GM21737 (cell line): ENCODE results near the gene CD44.

Experiments
- ATAC-seq: cut with Tn5 transposase; IDR thresholded peaks from one replicate; pipeline ENCODE4 v1.9.1; 2021; ENCODE audit warnings: mild to moderate bottlenecking, moderate library complexity; ENCODE audit not compliant: unreplicated experiment

Gene CD44

DNA sequence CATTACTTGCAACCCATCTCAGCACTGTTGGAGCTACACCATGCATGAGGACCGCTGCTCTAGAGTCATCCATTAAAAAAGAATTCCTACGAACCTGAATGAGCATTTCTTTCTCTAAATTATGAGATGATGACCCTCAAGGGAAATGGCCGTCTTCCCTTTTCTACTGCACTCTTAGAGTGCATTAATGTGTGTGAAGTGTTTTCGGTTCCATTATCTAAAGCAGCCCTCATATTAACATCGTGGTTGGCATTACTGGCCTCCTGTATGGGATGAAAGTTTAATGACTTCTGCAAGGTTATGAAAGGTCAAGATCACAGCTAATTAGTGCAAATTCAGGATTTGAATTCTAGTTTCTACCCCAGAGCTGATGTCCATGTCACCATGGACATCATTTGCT is 16.7 kb downstream of the CD44 start:
- no peak for ATAC-seq

DNA sequence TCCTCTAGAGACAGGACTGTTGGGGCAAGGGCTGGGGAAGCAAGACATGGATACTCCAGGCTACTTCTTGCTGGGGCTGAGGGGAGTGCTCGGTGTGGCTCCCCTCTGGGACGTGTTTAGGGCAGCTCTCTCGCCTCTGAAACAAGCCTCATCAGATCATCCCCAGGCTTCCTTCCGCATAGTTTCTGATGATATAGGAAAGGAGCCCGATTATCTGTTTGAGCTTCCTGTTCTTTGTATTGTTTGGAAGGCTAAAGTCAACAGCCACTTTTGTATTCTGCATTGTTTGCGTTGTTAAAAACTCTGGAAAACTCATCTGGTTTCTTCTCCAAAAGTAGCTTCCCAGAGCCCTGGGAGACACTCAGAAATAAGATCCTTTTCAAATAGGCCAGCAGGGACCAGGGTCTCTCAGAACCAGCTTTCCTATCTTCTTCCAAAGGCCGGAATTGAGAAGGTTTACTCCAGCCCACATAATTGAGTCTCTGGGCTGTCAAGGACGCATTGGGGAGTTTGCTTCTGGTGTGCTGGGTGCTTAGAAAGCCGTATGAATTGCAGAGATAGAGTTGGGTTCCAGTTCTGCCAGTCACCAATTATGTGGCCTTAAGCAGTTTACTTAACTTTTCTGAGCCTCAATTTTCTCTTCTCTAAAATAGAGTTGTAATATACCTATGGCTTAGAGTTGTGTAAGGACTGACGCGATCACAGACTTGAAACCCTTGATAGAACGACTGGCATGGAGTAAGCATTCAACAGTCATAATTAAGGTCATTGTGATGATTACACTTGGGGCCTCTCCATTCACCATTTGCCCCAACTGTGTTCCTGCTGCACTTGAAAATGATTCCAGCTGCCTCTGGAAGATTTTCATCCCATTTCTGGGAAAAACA is 19.1 kb downstream of the CD44 start:
- ATAC-seq = no peak

DNA sequence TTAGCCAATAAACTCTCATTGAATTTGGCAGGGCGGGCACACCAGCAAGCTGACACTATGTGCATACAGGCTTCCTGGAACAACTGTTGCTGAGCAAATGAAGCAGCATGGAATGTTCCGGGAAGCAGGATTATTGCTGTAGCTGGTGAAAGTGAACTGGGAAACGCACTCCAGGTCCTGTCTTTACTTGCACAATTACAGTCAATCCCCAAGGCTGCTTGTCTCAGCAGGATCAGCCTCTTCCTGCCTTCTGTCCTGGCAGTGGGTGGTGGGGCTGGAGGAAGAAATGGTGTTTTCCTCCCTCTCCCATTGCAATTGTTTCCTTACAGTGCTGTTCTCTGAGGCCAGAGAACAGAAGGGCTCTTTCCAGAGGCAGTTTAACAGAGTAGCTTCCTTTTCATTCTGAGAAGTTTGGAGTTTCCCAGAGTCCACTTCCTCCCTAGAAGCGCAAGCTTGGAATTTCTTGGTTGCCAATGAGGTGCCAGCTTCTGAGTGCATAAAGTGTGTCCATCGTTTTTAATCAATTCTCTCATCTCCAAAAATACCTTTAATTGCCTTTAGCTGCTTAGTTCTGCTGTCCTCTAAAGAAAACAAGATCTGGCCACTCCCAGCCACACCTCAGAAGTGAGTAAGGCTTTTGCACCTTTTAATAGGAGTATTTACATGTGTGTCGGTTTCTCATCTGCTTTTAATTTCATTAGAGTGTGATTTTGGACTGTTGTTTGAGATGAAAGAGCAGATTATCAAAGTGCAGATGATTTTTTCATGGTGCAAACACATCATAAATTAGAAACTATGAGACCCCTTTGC is 19.9 kb downstream of the CD44 start:
- ATAC-seq = no peak

DNA sequence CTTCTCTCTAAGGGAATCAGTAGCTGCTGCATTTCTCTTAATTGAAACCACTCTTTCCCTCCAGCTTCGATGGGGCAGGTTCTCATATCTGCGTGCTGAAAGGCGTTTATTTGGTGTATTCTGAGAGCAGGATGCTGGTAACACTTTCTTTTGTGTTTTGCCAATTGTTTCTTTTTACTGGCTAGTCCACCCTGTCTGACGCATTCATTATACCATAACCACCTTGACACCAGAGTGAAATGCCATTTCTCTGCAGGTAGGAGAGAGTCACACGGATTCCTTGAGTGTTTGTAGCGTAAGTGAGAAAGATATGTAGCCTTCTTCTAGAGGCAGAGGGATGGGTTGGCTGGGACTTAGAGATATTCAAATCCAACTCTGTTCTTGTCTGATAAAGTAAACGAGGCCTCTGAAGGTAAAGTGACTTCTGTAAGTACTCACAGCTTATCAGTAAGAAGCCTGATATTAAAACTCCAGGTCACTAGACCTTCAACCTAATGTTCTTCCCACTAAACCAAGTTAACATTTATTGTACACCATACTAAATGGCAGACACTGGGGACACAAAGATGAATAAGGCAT is 21.4 kb downstream of the CD44 start:
- no peak for ATAC-seq

DNA sequence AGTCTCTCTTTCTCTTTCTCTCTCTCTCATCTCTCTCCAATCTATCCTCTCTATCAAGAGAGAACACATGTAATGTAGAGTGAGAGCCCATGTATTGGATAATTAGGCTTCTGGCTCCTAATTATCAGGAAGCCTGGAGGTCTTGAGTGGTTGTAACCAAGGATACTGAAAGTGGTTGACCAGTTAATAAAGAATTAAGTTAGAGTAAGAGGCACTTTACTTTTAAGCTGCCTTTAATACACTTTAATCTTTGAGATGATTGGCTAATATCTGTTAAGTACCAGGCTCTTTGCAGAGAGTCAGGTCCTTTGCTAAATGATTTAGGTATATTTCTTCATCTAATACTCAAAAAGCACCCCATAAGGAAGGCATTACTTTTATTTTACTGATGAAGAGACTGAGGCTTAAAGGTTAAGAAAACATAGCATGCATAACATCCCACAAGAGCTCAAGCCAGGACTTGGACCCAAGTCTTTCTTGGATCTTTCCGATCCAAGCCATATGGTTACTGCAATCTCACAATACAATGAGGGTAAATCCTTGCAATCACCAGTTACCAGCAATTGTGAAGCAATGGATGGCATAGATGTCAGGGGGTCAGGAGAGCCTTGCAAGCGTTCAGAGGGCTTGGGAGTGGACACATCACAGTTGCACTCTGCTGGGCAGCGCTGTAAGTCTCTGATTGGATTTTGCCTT is 22.1 kb downstream of the CD44 start:
- ATAC-seq = no peak

DNA sequence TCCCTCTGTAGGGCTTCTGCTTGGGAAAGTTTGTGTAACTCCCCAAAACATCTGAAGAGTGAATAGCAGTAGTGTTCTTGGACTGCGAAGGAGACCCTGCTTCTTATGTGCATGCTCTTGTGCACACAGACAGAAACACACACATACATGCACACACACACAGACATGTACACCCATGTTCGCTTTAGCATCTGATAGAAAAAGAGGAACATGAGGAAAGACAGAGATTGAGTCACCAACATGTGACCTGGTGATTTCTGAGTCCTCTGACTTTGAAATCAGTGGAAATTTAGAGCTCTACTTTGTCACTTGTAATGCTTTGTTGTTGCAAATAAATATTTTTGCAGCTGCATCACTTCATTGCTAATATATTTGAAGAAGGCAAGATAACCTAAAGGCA is 23.8 kb downstream of the CD44 start:
- no peak for ATAC-seq

DNA sequence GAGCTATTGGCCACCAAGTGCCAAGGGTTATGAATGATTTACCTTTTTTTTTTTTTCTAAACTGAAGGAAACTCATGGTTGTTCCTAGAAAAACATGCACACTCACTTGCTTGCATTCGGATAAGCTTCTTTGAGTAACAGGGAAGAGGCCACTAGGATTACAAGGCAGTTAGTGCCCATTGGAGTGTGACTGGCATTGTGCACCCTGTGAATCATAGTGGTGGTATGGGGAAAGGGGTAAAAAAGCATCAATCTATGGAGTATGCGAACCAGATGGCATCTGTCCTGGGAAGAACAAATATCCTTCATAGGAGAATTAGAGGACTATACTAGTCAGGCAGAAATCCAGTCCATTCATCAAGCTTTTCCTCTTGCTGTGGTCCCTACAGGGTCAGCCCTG is 24.2 kb downstream of the CD44 start:
- no peak for ATAC-seq

DNA sequence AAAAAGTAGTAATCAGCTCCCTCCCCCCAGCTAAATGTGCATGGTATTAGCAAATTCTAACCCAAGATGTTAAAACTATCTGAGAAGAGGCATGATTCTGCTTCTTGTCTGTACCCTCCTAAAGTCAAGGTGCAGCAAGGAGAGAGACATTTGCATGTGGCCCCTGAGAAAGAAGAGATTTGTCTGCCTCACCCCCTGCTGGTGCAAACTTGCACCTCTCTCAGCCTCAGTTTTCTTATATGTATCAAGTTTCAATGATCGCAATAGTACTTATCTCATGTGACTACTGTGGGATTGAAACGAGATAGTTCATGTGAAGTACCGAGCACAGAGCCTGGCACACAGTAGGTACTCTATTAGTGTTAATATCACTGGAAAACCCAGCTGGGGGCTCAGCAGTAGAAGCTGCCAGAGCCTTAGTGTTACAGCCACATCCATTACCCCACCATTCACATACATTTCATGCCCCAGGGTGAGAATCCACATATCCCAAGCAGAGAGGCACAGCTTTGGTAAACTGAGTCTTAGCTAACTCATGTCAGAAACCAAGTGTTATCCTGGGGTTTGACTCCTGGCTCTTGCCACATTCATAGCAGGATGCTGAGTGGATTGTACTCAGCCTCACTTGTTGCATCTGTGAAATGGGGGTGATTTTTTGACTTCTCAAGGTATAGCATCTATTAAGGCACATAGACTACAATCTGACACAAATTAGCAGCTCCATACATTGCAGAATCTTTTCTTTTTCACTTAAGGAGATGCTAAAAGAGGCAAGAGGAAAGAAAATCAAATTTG is 24.9 kb downstream of the CD44 start:
- no peak for ATAC-seq

DNA sequence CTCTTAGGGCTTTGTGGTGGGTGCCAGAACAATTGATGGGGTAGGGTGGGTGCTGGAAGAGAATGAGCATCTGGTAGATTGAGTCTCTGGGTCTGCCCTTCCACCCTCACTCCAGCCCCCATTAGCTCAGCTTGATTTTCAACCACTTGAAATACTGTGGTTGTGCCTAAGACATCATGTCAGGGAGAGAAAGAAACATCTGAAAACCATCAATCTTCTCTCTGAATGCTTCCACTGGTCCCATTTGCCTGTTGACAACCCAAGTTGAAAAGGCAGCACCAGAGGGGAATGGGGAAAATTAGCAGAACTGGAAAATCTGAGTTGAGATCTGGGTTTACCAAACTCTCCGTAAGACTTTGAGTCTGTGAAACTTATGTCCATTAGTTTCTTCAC is 26.1 kb downstream of the CD44 start:
- ATAC-seq = no peak

DNA sequence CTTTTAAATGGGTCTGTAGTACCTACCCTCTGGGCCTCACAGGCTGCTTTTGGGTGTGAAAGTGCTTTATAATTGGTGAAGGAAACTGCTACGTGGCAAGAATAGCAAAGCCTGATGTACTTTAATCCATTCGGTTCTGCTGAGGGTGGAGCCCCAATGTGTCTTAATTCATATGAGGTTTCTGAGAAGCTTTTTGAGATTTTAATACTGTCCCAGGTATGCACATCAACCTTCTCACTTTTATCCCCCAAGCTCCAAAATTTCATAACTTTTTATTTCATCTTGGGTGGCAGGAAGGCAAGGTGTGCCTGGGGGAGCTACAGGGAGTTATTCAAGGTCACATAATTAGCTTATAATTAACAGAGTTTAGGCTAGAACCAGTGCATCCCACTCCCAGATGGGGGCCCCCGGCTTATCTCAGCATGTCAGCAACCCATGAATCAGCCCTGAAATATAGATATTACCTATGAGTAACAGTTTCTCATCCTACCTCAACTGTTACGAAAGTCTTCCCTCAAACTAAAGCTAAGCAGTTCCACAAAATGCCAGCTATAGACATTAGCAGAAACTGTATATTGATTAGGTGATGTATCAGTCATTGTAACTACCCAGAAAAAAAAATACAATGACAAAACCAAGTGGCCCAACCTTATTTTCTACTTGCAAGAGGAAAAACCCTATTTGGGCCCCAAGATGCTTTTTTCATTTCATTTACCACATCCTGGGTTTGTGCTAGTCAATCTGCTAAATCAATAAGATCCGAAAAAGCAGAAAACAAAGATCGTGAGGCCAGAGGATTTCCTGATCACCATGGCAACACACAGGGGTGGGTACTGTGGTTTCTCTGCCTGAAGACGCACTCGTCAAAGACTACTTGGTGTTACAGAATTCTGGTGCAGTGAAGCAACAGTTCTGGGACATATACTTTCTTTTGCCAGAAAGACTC is 26.7 kb downstream of the CD44 start:
- ATAC-seq = peak; percentile 84

DNA sequence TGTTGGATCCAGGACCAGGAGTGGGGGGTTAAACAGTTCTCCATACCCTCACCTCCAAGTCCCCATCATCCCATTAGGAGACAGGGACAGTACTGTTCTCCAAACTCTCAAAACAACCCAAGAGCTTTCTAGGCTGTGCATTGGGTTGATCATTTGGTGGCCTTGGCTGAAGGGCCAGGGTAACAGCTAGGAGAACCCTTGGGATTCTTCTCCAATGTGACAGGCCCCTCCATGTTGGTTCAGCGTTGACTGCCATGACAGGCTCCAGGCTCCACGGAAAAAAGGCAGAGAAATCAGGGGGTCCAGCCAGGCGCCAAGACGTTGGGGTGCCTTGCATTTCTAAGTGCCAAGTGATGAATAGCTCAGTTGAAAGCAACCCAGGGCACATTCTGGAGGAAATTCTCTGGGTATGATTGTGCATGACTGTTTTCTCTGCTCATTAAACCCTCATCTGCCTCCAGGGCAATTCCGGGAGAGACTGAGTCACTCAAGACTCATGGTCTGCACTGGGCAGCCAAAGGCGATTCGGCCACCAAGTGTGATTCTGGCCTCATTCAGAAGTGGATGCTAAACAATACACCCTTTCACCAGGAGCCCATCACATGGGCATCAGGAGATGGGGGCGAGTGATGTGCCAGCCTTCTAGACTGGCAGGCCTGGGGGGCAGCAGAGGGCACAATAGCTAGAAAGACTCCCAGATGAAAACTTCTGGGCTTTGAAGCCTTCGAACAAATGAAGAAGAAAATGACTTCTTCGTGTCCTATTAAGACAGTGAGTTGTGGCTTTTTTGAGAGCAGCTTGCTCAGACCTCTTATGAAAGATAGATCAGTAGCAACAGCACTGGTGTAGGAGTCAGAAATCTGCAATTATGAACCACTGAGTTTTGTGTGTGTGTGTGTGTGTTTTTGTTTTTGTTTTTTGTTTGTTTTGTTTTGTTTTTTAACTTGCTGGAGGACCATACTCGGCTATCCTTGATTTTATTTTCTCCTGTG is 27.7 kb downstream of the CD44 start:
- ATAC-seq = no peak

DNA sequence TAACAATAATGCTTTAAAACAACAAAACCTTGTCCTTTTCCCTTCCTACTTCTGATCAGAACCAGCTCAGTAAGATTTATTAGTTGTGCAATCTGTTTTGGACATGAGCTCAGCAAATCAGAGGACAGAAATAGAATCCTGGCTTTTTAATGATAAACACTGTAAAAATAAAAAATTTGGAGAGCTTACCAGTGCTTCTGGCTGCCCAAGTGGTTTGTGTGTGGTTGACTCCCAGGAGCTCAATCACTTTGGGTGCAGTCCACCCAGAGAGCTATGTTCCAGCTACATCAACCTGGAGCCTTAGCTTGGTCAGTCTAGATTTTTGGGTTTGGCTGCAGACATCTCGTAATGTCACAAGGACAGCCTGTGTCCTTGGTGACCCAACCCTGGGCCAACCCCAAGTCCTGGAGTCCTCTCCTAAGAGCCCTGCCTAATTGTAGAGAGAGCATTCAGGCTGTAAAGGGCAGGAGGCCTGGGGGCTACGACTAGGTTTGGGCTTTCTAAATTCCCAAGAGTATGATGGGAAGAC is 28.5 kb downstream of the CD44 start:
- ATAC-seq = no peak

DNA sequence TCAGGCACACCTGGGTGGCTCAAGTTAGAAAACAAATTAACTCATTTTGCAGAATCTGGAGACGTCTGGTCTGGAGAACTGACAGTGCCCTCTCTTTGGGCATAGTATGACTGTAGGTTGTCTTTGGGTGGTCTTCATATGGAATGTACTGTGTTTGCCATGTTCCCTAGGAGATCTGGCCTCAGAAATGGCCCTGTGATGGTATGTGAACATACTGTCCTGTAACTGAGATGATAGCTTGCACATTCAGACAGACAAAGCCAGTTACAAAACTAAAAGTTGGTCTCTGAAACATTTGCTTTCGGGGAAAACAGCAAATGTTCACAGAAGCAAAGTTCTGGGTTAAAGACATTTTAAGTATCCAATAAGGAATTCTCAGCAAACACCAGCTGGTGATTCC is 29.7 kb downstream of the CD44 start:
- no peak for ATAC-seq

DNA sequence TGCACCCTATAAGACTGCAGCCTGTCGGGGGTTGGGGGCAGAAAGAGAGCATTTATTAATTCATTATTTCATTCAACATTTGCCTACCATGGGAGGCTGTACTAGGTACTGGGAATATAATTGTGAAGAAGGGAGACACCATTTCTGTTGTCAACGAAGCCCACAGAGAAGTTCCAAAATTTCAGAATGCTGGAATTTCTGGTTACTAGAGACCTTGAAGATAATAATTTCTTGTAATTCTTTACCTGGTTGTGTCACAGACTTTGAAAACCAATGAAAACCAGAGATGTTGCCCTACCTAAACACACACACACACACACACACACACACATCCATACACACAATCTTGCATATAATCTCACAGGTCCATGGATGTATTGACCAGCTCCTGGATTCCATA is 30.1 kb downstream of the CD44 start:
- ATAC-seq = no peak

DNA sequence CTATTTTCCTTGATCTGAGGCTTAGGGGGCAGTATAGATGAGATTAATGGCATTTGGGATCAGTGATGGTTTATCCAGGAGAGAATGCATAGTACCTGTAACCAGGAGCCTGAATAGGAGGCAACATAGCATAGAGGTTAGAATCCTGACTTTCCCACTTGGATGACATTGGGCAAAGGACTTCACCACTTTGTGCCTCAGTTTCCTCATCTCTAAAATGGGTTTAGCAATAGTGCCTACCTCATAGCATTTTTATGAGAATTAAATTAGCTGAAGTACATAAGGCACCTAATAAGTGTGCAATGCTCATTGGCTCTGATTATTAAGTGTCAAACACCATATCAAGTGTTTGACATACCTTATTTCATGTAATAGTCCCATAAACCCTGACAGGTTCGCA is 30.8 kb downstream of the CD44 start:
- no peak for ATAC-seq

DNA sequence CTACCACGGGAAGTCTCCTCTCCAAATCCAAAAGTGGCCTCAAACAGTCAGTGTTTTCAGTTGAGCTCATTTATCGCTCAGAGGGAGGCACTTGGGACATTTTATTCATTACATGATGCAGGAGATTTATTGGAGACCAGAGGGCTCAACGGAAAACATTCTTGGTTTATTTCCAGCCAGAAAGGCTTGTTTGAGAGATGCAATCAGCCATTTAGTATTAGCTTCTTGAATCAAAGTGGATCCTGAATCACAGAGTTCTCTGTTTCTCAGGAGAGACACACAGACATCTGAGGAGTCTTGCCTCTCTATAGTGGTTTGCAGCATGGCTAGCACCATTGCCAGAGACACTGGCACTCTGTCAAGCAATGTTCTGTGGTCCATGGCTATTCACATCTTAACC is 31.5 kb downstream of the CD44 start:
- no peak for ATAC-seq

DNA sequence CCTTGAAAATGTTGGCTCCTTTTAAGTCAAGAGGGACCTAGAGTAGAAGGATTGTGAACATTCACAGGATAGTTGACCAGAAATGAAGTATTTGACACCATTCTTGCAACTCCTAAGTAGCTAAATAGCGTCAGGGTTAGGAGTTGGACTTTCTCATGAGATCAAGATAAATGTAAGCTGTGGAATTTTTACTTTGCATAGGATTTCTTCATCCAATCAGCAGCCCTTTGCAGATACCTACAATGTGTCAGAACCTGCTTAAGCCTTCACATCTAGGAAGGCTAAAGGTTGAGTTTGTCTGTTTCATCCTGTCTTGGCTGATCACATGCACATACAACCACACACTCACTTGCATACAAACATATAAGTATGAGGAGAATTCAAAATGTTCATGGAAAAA is 32.3 kb downstream of the CD44 start:
- no peak for ATAC-seq

DNA sequence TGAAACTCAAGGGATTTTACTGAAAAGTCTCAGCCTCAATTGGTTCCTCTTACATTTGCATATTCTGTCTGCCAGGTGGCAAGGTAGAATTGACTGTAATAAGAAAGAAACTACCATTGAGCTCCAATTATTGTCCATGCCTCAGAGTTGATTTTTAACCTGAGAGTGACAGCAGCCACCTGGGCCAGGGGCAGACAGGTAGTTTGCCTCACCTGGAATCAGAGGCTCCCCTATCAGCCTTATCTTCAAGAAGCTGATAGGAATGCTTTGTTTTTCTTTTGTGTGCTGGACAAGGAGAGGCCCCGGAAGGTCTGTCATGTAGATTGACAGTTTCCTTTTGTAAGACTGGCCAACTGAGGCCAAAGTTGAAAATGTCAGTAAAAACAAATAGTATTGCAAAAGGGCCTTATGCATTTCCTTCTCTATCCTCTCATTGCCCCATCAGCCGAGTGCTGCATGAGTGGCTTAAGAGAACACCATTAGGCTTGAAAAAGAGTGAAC is 34.1 kb downstream of the CD44 start:
- peak; percentile 57 for ATAC-seq
